COLO668 (cell line): ENCODE measurements around the gene ARHGAP35.

Experiments used
- DNase-seq: peaks from one replicate; lab custom pipeline; 2025; ENCODE audit not compliant: unreplicated experiment; lab: John Stamatoyannopoulos, UW

ARHGAP35 gene

DNA sequence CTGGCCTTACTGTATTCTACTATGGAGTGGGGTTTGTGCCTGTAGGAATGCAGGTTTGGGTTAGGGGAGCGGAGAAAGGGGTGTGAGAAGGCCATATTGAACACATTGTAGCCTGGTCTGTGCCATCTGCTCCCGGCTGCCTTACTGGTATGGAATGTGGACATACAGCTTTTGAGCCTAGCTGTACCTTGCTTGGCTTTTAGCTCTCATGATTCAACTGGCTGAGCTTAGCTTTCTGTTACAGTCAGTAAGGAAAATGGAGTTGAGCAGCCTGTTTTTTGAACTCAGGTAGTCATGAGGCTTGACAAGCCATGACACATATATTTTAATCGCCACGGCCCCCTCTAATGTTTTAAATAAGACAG, 41.6 kb downstream of the ARHGAP35 start:
- DNase-seq, result no peak

DNA sequence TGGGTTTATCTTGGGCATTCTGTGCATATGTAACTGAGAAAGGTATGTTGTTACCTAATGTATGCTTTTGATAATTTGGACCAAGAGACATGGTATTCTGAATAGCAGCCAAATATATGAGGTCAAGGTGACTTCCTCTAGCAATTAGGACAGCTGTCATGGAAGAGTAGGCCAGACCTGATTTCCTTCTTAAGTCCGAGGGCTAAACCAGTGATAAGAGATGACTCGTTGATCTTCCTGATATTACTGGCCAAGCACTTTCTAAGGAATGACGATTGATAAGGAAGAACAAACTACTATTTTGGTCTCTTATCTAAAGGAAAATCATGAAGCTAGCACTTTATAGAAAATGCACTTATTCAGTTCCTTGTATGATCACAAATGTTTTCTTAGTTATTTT, 42.7 kb downstream of the ARHGAP35 start:
- DNase-seq, result no peak

DNA sequence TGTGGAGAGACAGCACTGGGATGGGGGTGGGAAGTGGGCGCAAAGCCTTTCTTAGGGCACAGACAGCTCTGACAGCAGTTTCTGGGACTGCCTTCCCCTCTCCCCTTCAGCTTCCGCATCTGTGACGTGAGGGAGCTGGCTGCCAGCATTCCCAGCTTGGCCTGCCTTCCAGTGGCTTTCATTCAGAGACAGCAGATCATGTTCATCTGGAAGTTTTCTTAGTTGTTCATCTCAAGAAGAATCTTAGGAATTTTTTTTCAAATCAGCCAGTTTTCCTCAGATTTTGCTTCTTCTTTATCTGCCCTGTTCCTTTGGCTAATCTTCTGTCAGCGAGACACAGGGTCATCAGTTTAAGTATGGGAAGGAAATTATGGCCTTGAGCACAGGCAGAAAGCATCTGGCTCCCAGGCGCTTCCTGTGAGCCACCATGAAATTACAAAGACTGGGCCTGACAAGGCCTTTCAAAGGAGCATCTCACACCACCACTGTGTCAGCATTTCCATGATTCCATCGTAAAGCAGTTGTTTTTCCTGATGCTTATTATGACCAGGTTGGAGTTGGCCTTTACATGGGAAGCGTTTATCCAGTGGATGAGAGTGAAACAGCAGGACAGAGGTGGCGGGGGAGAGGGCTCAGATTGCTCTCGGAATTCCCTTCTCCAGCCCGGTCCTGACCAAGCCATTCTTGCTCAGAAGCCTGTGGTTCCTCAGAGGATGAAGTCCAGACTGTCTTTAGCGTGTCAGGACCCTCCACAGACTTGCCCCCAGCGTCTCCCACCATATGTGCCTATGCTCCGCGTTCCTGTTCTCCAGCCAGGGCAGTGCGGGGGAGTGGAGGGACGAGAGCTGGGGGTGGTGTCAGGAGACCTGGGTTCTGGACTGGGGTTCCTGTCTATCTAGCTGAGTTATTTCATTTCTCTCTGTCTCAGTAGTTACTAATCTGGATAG, 43.6 kb downstream of the ARHGAP35 start:
- no peak for DNase-seq

DNA sequence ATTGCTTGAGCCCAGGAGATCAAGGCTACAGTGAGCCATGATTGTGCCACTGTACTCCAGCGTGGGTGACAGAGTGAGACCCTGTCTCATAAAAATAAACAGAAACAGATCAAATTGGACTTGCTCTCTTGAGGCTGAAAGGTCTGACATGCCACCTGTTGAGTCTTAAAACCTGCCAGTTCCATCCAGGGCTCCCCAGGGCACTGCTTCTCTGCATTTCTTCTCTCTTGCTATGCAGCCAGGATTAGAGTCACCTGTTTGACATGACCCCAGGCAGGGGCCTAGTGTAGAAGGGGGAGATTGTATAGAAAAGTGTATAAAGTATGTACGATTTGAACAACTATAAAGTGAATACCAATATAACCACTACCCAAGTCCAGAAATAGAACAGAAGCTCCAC, 45.4 kb downstream of the ARHGAP35 start:
- no peak for DNase-seq

DNA sequence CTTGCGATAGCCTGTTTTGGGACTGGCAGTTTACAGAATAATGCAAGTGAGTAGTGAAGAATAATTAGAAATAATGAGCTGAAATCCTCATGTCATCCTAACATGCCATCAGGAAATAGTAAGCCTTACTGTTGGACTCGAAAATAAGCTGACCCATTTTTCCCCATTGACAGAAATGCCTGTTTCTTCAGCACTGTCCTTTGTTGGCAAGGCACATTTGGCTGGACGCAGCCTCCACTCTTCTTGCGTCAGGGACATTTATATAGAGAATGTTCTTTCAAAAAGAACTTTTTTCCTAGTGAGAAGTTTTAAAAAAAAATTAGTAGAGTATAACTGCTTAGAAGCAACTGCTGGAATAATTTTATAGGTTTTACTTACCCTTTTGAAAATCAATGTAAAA, 47.1 kb downstream of the ARHGAP35 start:
- DNase-seq, result no peak

DNA sequence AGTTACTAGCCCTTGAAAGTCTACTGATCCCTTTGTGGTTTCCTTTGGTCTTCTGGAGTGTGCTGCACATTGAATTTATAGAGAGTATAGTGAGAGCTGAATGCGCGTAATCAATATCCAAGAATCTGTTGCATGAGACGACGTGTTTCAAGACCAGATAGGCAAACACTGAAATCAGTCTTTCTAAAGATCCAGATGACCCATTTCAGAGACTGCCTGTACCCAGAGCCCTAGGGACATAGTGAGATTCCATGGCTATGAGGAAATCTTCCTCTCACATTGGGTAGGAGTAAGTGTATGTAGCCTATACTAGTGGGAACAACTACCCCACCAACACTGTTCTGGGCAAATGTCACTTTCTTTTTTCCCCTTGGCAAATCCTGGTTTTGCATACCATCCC, 48.6 kb downstream of the ARHGAP35 start:
- no peak for DNase-seq
